Stimulated activated CD8-positive, alpha-beta memory T cell treated with anti-CD3 and anti-CD28 coated beads, Interleukin-15, amount 100 ng/mL, for 1 hour (primary cell): ENCODE data around the gene MEF2B.

Experiments used
- DNase-seq: peaks from one replicate; pipeline ENCODE4 v3.0.0-alpha.2; 2020; ENCODE audit warnings: low read depth

Gene MEF2B

GRCh38 chr19:19170053-19170872, at the start of gene MEF2B:
Gene MEF2B, minus strand, starts transcription at chr19:19170263. Its CDS starts 19,528 bp downstream, at chr19:19150735.
- DNase-seq: peak; percentile 43

GRCh38 chr19:19218911-19219310, 48.8 kb upstream of the MEF2B start:
- DNase-seq: no peak

GRCh38 chr19:19217099-19217498, 47.0 kb upstream of the MEF2B start:
- no peak for DNase-seq

- DNase-seq: no peak
Measured at GRCh38 chr19:19215792-19216191, 45.7 kb upstream of the MEF2B start.

GRCh38 chr19:19214892-19215291, 44.8 kb upstream of the MEF2B start:
- no peak for DNase-seq

GRCh38 chr19:19214159-19214490, 44.1 kb upstream of the MEF2B start:
- no peak for DNase-seq

GRCh38 chr19:19213426-19214158, 43.5 kb upstream of the MEF2B start:
- DNase-seq: no peak

- no peak for DNase-seq
Measured at GRCh38 chr19:19212916-19213315, 42.9 kb upstream of the MEF2B start.

GRCh38 chr19:19211499-19212420, 41.7 kb upstream of the MEF2B start, which contains the start of gene NCAN:
Gene NCAN, plus strand, starts transcription at chr19:19211958. Its CDS starts 4,996 bp downstream, at chr19:19216954.
- DNase-seq: no peak

GRCh38 chr19:19209372-19209771, 39.3 kb upstream of the MEF2B start:
- DNase-seq: no peak

GRCh38 chr19:19207637-19208572, 37.8 kb upstream of the MEF2B start:
- DNase-seq: no peak

GRCh38 chr19:19206938-19207337, 36.9 kb upstream of the MEF2B start:
- DNase-seq: no peak

GRCh38 chr19:19205416-19206410, 35.6 kb upstream of the MEF2B start:
- DNase-seq: no peak

GRCh38 chr19:19204181-19204580, 34.1 kb upstream of the MEF2B start:
- no peak for DNase-seq

GRCh38 chr19:19203012-19203856, 33.2 kb upstream of the MEF2B start, which contains the start of gene NR2C2AP:
Gene NR2C2AP, minus strand, starts transcription at chr19:19203414. Its CDS starts 354 bp downstream, at chr19:19203060.
- peak; percentile 85 for DNase-seq

- no peak for DNase-seq
Measured at GRCh38 chr19:19202707-19203011, 32.6 kb upstream of the MEF2B start.

GRCh38 chr19:19201697-19202630, 31.9 kb upstream of the MEF2B start:
- no peak for DNase-seq

- no peak for DNase-seq
Measured at GRCh38 chr19:19193926-19194325, 23.9 kb upstream of the MEF2B start.
